Upper lobe of right lung (tissue), 1 donor: ENCODE results near the gene MRPL54. TPM values are rescaled to one million over a fixed set of nuclear protein-coding genes. Genes with fewer than 3 reads are reported as not detected.

ENCODE experiments used
- ATAC-seq: fragments of 200-7000 bp; cut with Tn5 transposase; one replicate; pipeline ENCODE4 v1.9.1; 2020; ENCODE audit warnings: mild to moderate bottlenecking, moderate library complexity
- DNase-seq: peaks from one replicate; pipeline ENCODE4 v3.0.0-alpha.2; 2020
- H3K27ac ChIP-seq: fragments of 200-600 bp; one replicate; pipeline ENCODE4 v1.8.0; 2022
- H3K27me3 ChIP-seq: fragments of 200-600 bp; one replicate; pipeline ENCODE4 v1.8.0; 2022; ENCODE audit warnings: mild to moderate bottlenecking
- H3K36me3 ChIP-seq: fragments of 200-600 bp; one replicate; pipeline ENCODE4 v1.8.0; 2022
- H3K4me1 ChIP-seq: fragments of 200-600 bp; one replicate; pipeline ENCODE4 v1.8.0; 2022
- H3K4me3 ChIP-seq: fragments of 200-600 bp; one replicate; pipeline ENCODE4 v1.8.0; 2022; ENCODE audit warnings: mild to moderate bottlenecking
- H3K9me3 ChIP-seq: fragments of 200-600 bp; one replicate; pipeline ENCODE4 v1.8.0; 2022
- CTCF ChIP-seq: fragments of 200-600 bp; IDR thresholded peaks from one replicate; pipeline ENCODE4 v1.8.0; 2022; ENCODE audit warnings: antibody characterized with exemption
- intact Hi-C: fragments of 100-400 bp; cut with DNase I; formaldehyde crosslinking; loops from one replicate; pipeline ENCODE4 v1.11.0; 2022
- total RNA-seq: library from RNA; stranded (reverse); fragmentation: NEBNext Ultra II Directional; extraction: Animal tissue kit (Norgen Biotek cat#: 25700); gene quantifications from one replicate; pipeline ENCODE4 v1.2.1, GENCODE V29; 2021
- donor health status: DM: no; HTN: yes; CAD: no; lungs with severe emphysema.

MRPL54 gene
- total RNA-seq, 1 donor from 2014 or later, result 59.7 TPM

DNA sequence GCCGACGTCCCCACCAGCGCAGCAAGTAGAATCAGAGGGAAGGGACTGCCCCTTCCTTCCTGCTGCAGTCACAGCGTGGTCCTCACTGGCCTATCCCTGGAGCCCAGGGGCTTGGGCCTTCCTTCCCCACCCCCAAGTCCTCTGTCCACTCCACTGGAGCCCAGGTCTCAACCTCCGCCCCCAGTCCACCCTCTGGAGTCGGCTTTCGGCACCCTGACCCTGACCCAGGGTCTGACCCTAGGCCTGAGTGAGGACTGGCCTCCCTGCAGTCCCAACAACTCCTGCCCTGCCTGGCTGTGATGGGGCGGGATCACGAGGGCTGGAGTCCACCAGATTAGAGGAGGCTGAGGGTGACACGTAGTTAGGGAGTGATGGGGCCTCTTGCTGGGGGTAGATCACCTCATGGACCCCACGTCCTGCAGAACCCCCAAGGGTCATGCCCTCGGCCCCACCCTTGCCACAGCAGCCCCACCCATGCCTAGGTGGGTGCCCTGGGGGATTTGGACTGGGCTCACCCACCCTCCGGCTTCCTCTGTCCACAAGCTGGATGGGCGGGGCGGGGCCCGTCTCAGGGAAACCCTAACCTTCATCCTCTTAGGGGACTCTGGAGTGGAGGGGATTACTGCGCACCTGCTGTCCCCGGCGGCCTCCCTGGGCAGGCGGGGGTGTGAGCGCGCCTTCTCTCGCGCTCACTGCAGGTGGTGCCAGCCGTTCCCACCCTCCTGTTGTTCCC, 5.7 kb downstream of the MRPL54 start:
- H3K4me1 ChIP-seq, result peaks cover 8% of the 10 kb centered on the region
- TF ChIP-seq CTCF, result no peak
- intact Hi-C loops, result no loop called here
- H3K36me3 ChIP-seq, result peaks cover 33% of the 10 kb centered on the region
- H3K9me3 ChIP-seq, result no peaks in the 10 kb centered on the region
- H3K27ac ChIP-seq, result no peak overlapping the region
- H3K27me3 ChIP-seq, result no peaks in the 10 kb centered on the region
- no peak for DNase-seq
- no peak overlapping the region for H3K4me3 ChIP-seq
- ATAC-seq, result no peak

DNA sequence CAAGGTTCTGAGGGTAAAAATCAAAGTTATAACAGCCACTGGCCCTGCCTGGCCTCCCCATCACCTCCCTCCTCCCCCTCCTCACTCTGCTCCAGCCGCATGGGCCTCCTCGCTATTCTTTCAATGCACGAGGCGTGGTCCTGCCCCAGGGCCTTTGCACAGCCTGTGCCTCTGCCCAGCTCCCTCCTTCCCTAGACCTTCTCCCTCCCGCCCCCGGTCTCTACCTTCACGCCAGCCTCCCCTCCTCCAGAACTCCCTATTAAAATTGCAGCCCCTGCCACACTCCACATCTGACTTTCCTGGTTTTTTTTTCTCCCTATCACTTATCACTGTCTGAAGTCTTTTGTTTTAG, 6.2 kb downstream of the MRPL54 start:
- Histone ChIP-seq H3K4me3 (no peak overlapping the region), H3K4me1 (peaks cover 2% of the 10 kb centered on the region), H3K27me3 (no peaks in the 10 kb centered on the region), H3K9me3 (no peaks in the 10 kb centered on the region), H3K27ac (no peak overlapping the region), H3K36me3 (peaks cover 33% of the 10 kb centered on the region)
- ATAC-seq (no peak), DNase-seq (no peak)
- no peak for TF ChIP-seq CTCF
- intact Hi-C loops, result no loop called here

GRCh38 chr19:3769494-3769893, 7.0 kb downstream of the MRPL54 start:
- no peak overlapping the region for H3K27ac ChIP-seq
- H3K9me3 ChIP-seq, result no peaks in the 10 kb centered on the region
- intact Hi-C loops, result no loop called here
- TF ChIP-seq CTCF, result no peak
- H3K36me3 ChIP-seq, result peaks cover 33% of the 10 kb centered on the region
- no peaks in the 10 kb centered on the region for H3K4me1 ChIP-seq
- ATAC-seq (no peak), DNase-seq (no peak)
- no peaks in the 10 kb centered on the region for H3K27me3 ChIP-seq
- H3K4me3 ChIP-seq, result no peak overlapping the region

- Histone ChIP-seq H3K4me3 (no peak overlapping the region), H3K27ac (no peak overlapping the region), H3K36me3 (peaks cover 28% of the 10 kb centered on the region), H3K27me3 (no peaks in the 10 kb centered on the region), H3K4me1 (no peaks in the 10 kb centered on the region), H3K9me3 (no peaks in the 10 kb centered on the region)
- no peak for TF ChIP-seq CTCF
- DNase-seq, result no peak
- intact Hi-C loops, result no loop called here
- no peak for ATAC-seq
Measured at GRCh38 chr19:3770136-3770999, 7.9 kb downstream of the MRPL54 start.

DNA sequence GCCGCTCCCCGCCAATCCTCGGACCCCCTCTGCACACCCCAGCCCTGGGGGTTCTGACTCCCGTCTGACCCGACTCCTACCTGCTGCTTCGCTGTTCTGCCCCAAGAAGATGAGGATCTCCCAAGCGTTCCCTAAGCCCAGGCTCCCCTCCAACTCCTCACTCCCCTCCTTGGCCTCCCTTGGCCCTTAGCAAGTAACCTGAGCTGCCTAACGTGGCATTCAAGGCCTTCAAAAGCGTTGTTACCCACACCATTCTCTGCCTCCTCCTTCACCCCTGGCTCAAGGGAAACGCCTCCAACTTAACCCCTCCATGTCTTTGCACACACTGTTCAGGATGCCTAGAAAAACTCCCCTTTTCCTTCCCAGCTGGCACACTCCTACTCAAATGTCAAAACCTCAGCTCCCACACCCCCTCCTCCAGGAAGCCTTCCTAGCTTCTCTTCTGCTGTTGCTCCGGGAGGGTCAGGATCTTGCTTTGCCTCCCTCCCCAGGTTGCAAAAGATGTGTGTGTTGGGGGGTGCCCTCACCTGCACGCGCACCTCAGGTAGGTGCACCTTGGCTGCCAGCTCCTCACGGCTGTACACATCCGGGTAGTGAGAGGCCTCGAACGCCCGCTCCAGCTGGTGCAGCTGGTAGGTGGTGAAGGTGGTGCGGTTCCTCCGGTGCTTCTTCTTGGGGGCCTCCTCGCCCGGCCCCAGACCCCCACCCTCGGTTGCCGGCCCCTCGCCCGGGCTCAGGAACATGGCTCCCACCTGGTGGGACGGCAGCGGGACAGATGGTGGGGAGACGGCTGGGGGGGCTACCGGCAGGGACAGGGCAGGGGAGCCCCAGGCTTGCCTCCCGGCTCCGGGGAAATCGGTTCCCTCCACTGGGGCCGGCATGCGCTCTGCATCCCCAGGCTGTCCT, 8.8 kb downstream of the MRPL54 start:
- Histone ChIP-seq H3K27ac (no peak overlapping the region), H3K4me3 (no peak overlapping the region), H3K9me3 (no peaks in the 10 kb centered on the region), H3K27me3 (no peaks in the 10 kb centered on the region), H3K36me3 (peaks cover 19% of the 10 kb centered on the region), H3K4me1 (no peaks in the 10 kb centered on the region)
- intact Hi-C loops, result no loop called here
- ATAC-seq (no peak), DNase-seq (no peak)
- no peak for TF ChIP-seq CTCF
